HG02571 (cell line): ENCODE results near the gene STK24.

Experiments used
- ATAC-seq: cut with Tn5 transposase; IDR thresholded peaks from one replicate; pipeline ENCODE4 v1.9.1; 2021; ENCODE audit warnings: mild to moderate bottlenecking, moderate library complexity; ENCODE audit not compliant: unreplicated experiment

STK24 gene

DNA sequence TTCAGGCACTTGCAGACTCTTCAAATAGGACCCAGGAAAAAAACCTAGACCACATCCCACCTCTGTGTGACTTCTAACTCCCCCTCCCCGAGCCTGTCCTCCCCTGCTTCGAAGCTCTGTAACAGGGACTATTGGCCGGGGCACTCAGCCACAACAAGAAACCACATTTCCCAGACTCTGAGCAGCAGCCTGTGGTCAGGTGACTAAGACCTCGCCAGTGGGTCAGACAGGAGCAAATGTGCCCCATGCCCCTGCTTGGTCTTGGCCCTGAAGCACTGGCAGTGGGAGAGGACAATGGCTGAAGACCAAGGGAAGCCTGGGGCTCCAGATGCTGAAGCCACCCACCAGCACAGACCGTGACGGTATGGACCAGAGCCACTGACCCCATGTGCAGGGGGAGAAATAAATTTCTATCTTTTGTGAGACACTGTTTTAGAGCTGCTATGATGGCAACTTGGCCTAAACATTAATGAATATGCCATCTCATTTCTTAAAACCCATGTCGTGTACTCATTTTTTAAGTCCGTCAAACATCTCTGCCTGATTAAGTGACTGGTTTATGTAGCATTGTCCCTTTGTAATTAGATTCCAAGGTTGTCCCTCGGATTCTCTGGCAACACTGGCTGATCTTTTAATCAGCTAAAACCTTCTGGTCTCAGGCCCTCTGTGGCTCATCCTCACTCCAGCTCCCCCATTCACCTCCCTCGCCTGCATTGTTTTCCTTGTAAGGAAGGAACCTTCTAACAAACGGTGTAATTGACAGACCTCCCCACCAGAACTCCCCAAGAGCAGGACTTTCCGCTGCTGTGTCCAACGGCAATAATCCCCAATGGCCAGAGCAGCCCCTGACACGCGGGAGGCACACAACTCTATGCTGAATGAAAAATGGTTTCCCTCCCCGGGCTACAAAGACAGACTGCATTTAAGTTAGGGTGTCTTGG, 98.4 kb downstream of the STK24 start:
- ATAC-seq, result no peak

- peak; percentile 87 for ATAC-seq
These were observed 100.4 kb downstream of the STK24 start for GRCh38 chr13:98476538-98476966.

- peak; percentile 25 for ATAC-seq
These were observed 100.8 kb downstream of the STK24 start for GRCh38 chr13:98476106-98476505.

- ATAC-seq, result no peak
These were observed 101.4 kb downstream of the STK24 start for GRCh38 chr13:98475522-98475921.

DNA sequence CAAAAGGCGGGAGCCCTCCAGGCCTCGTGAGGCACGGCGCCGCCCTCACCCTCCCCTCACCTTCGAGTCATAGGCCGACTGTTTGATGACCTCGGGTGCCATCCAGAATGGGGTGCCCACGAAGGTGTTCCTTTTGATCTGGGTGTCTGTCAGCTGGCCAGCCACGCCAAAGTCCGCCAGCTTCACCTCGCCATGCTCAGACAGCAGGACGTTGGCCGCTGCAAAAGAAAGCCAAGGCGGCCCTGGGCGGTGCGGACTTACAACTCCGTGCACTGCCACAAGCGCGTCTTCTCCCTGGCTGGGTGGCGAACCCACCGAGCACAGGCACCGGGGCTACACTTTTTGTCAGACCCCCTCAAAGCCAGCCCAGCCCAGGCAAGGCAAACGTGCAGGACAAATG, 102.1 kb downstream of the STK24 start:
- ATAC-seq, result no peak

GRCh38 chr13:98474292-98474691, 102.6 kb downstream of the STK24 start:
- ATAC-seq, result no peak

GRCh38 chr13:98473788-98474144, 103.1 kb downstream of the STK24 start:
- ATAC-seq, result no peak

DNA sequence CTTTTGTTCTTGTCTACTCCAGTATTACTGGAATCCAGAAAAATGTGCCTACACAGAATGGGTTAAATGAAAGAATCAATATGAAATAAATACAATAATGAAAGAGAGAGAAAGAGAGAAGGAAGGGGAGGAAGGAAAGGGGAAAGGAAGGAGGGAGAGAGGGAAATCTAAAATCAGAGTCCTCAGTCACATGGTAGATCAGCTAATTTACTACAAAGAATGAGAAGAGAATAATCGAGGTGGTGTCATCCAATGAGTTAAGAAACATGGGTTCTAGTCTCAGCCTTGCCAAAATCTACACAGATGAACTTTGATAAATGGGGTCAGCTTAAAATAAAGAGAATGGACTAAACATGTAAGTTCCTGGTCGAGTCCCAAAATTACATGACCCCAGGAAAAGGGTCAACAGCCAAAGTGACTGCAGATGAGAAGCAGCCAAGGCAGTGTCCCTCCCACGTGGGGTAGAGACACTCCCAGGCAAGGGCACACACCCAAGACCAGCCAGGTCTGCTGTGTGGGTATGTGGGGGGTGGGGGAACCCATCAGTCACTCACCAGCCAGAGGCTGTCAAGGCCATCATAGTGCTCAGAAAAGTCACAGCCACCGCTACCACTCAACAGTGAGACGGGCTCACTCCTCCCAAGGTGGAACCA, 103.6 kb downstream of the STK24 start:
- ATAC-seq, result no peak

DNA sequence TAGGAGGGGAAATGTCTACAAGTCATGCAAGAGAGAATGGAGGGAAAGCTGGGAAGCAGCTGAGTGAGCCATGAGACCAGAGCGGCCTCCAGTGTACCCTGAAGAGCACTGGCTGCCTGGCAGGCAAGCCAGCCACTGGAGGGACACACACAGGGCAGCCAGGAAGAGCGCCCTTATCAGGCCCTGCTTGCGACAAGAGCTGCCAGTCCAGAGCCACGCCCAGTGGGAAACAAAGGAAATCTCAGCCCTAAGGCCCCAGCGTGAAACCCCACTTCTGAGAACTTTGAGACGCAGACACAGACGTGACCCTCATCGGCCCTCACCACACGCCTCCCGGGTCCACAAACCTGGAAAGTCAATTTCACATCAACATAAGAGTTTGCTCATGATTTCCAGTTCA, 105.0 kb downstream of the STK24 start:
- ATAC-seq, result no peak

DNA sequence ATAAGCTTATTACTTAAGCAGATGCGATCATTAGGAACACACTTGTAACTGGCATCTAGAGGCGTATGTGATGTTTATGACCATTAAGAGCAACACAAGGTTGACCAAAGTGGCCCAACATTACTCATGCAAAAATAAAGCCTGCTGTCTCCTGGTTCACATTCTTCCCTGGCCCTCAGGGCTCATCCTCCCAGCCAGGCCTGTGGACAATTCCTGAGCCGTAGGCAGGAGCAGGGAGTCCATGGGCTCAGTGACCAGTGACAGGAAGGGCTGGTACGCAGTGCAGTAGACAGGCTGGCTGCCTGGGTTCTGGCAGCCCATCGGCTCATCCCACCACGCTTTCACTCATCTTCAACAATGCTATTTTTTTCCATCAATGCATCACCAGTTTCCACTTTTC, 106.0 kb downstream of the STK24 start:
- ATAC-seq, result no peak

DNA sequence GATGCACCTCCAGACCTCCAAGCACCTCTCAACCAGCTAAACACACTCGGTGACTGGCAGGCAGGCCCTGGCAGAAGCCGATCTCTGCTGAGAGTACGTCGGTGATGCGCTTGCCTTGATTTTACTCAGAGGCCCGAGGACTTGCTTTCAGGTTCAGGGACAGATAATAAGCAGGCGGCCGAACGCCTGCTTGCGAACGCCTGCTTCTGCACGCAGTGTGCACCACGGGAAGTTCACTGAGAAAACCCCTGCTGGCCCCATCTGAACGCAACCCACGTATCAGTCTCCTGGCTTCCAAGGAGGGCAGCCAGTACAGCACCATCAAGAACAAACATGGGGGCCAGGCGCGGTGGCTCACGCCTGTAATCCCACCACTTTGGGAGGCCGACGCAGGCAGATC, 108.0 kb downstream of the STK24 start:
- no peak for ATAC-seq

GRCh38 chr13:98468361-98468760, 108.5 kb downstream of the STK24 start:
- no peak for ATAC-seq

DNA sequence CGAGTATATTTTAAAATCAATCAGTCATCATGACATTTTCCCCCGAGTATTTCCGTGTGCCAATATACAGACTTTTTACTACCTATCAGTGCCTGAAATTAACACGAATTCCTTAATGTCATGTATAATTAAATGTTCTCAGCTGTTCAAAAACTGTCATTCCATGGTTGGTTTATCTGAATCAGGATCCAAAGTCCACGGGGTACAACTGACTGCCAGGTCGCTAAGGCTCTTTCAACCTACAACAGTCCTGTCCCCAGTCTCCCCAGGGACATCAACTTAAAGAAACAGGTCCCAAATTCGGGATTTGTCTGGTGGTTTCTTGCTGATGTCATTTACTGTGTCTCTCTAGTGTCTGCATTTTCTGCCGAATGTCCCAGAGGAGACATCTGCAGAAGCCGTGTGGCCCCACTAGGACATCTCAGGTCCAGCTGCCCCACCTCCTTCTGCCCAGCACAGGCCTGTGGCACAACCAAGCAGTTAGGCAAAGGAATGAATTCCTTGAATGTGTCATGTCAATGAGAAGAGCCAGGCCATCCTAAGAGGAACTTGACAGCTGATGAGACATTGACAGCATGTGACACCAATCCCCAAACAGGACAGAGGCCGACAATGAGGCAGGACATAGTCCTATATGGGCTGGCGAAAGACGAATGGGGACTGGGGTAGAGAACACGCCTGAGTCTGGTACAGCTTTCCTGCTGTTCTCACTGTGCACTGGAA, 109.5 kb downstream of the STK24 start:
- ATAC-seq, result no peak

GRCh38 chr13:98466634-98467236, 110.2 kb downstream of the STK24 start:
- ATAC-seq, result no peak

DNA sequence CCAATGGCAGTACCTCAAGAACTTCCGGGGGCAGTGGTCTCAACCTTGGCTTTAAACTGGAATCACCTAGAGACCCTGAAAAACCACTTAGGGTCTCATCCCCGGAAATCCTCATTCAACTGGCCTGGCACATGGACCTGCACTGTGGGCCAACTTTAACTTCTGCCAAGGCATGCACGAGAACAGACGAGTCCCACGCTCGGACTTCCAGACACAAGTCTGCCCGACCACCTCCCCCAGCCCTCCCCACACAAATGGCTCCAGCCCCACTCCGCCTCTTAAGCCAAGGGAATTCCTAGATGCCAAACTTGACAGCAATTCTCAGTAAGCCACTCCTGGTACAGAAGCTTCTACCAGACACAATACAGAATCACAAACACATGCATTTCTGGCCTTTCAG, 114.0 kb downstream of the STK24 start:
- no peak for ATAC-seq

- no peak for ATAC-seq
These were observed 114.5 kb downstream of the STK24 start for GRCh38 chr13:98462241-98462882.

- ATAC-seq, result no peak
These were observed 115.2 kb downstream of the STK24 start for GRCh38 chr13:98461486-98462240.

GRCh38 chr13:98460516-98460915, 116.4 kb downstream of the STK24 start:
- ATAC-seq, result no peak

DNA sequence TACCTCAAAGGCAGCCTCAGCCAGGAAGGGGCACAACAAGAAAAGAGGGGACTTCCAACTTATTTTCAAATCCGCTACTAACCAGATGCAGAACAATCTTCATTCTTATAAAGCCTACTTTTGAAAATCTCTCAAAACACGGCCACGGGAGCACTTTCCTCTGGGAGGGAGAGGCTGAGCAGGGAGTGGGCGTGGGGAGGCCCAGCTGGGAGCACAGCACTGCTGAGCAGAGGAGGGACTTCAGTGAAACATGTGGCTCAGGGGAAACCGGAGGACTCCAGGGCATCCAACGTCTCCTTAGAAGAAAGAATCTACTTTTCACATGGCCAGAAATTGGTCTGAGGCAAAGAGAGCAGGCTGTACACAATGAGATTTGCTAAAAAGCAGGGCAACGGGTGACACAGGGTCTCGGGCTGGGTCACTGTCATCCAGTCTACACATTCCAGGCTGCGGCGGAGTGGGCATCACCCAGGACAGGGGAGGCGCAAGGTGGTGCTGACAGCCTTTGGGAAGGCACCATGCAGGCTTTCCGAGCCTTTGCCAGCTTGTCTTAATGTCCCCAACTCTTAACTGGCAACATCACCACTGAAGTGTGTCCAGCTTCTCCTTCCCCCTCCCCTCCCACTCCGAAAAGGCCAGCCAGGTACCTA, 117.1 kb downstream of the STK24 start:
- no peak for ATAC-seq
